Measurements from ENCODE around the gene CROCC2. TPM values are rescaled to one million over a fixed set of nuclear protein-coding genes. Genes with fewer than 3 reads are reported as not detected.

The CROCC2 gene
- total and polyA plus RNA-seq, 2 of the 13 experiments (the other 11 are each of a cell fraction or from before 2014, with no cell fraction given): not detected

GRCh38 chr2:240983996-240984498 lies 77.9 kb downstream of the CROCC2 start:
- intact Hi-C loops (cut with micrococcal nuclease; ENCODE audit: unreplicated experiment): loop anchor here (10.0 kb wide), 1 partner anchor 1779 kb away; no protein-coding TSS in a partner anchor
- ChIA-PET CTCF (ENCODE audit: low intra/inter-chr PET ratio, low total read pairs) (no interaction called here), POLR2A (interaction anchor here (1.0 kb wide), 2 partner anchors 17 to 18 kb away, joined by 3 to 5 read pairs; no protein-coding TSS in a partner anchor)
- no peaks in the 10 kb centered on the region for H3K79me2 ChIP-seq (ENCODE audit: insufficient read depth, low read length)
- H3K4me3 ChIP-seq (replicated peaks in 1 of 3; ENCODE audit: insufficient read depth in 1 of 3, low read depth in 2 of 3, low read length in 3 of 3): no peak overlapping the region; a peak in 1 of 6 replicates
- no TSS peak for BruUV-seq (replicated peaks)
- peaks cover 34% of the 10 kb centered on the region for H3K4me1 ChIP-seq (ENCODE audit: insufficient read depth, low read length)
- H3K4me2 ChIP-seq (ENCODE audit: low read depth, low read length): peak overlapping the region; percentile 19; the same call in 1 of the 2 replicates
- no peak for FAIRE-seq
- H4K20me1 ChIP-seq (ENCODE audit: insufficient read depth, low read length): no peaks in the 10 kb centered on the region
- no peak overlapping the region for H3K27ac ChIP-seq (ENCODE audit: extremely low read length, insufficient read depth, low read length)
- in situ Hi-C loops (cut with HindIII; ENCODE audit: extremely low pct_ligation_motif_present, low pct_unique_long_range_greater_than_20kb): no loop called here
- H3K9ac ChIP-seq (ENCODE audit: insufficient read depth, low read depth, low read length): no peak overlapping the region
- no peak for DNase-seq (ENCODE audit: low spot score)
- peaks cover 10 to 38% of the 10 kb centered on the region in 2 experiments; a peak in 3 of 5 replicates for H3K27me3 ChIP-seq (ENCODE audit: control insufficient read depth in 1 of 2, insufficient read depth in 2 of 2, low read length in 2 of 2)
- WGBS (ENCODE audit: low lambda C conversion rate): 11% methylated on average over 13 of the region's 18 CpGs
- ATAC-seq: peak; percentile 48
- no peaks in the 10 kb centered on the region for H3K9me3 ChIP-seq (ENCODE audit: low read length)
- no peak overlapping the region for H2AFZ ChIP-seq (ENCODE audit: low read length)
- H3K36me3 ChIP-seq (replicated peaks in 1 of 2; ENCODE audit: control insufficient read depth in 1 of 2, insufficient read depth in 2 of 2, low read length in 2 of 2): no peaks in the 10 kb centered on the region
- TF ChIP-seq ZNF674 (CRISPR knock-in tag; IDR thresholded peaks at IDR 0.05; ENCODE audit: low read depth) (no peak), RARA (CRISPR knock-in tag; IDR thresholded peaks at IDR 0.05) (peak; percentile 67), GRHL1 (CRISPR knock-in tag; conservative IDR thresholded peaks at IDR 0.05) (no peak), HNF4A (CRISPR knock-in tag; IDR thresholded peaks at IDR 0.05) (peak; percentile 19; the same call in 1 of the 2 replicates), IRF2 (CRISPR knock-in tag; IDR thresholded peaks at IDR 0.05) (no peak), ZBTB7A (CRISPR knock-in tag; IDR thresholded peaks at IDR 0.05) (0 out of 2 replicates have a peak, but pooled peaks have one; percentile 26), TERF1 (CRISPR knock-in tag; IDR thresholded peaks at IDR 0.05) (no peak), NFATC3 (CRISPR knock-in tag; IDR thresholded peaks at IDR 0.05) (no peak), ZKSCAN5 (CRISPR knock-in tag; IDR thresholded peaks at IDR 0.05) (no peak), ZSCAN25 (CRISPR knock-in tag; IDR thresholded peaks at IDR 0.05) (peak; percentile 87; the same call in 1 of the 2 replicates), ZNF574 (CRISPR knock-in tag; IDR thresholded peaks at IDR 0.05) (no peak), ZNF678 (CRISPR knock-in tag; IDR thresholded peaks at IDR 0.05) (no peak), MTA1 (CRISPR knock-in tag; IDR thresholded peaks at IDR 0.05; ENCODE audit: borderline replicate concordance) (peak; percentile 55; the same call in 1 of the 2 replicates), HNF4G (IDR thresholded peaks at IDR 0.05; ENCODE audit: borderline replicate concordance, low read depth, low read length) (0 out of 2 replicates have a peak, but pooled peaks have one; percentile 7), HNF4G (CRISPR knock-in tag; IDR thresholded peaks at IDR 0.05; ENCODE audit: borderline replicate concordance, low read depth) (no peak), ZNF724P (CRISPR knock-in tag; IDR thresholded peaks at IDR 0.05; ENCODE audit: borderline replicate concordance) (no peak), ZNF232 (CRISPR knock-in tag; IDR thresholded peaks at IDR 0.05; ENCODE audit: borderline replicate concordance) (no peak), ZNF614 (CRISPR knock-in tag; IDR thresholded peaks at IDR 0.05; ENCODE audit: borderline replicate concordance) (no peak), SIX1 (CRISPR knock-in tag; IDR thresholded peaks at IDR 0.05; ENCODE audit: borderline replicate concordance) (no peak), ZNF550 (CRISPR knock-in tag; IDR thresholded peaks at IDR 0.05; ENCODE audit: borderline replicate concordance) (no peak)

Measured in HepG2 (cell line).